DND-41 (cell line): ENCODE measurements around the gene TBC1D22A.

Experiments
- EZH2 ChIP-seq: IDR thresholded peaks from 3 replicates; pipeline ENCODE4 v1.6.1; 2012; ENCODE audit warnings: borderline replicate concordance, low read depth, mild to moderate bottlenecking, moderate library complexity, low read length, inconsistent platforms; ENCODE audit not compliant: severe bottlenecking
- TF ChIP-seq, protein P1 (sequence below): IDR thresholded peaks from 2 replicates; pipeline ENCODE4 v1.5.1; 2012; ENCODE audit warnings: borderline replicate concordance, low read length, moderate library complexity, mild to moderate bottlenecking; ENCODE audit not compliant: poor library complexity, severe bottlenecking; ENCODE audit errors: extremely low read depth

DNA sequence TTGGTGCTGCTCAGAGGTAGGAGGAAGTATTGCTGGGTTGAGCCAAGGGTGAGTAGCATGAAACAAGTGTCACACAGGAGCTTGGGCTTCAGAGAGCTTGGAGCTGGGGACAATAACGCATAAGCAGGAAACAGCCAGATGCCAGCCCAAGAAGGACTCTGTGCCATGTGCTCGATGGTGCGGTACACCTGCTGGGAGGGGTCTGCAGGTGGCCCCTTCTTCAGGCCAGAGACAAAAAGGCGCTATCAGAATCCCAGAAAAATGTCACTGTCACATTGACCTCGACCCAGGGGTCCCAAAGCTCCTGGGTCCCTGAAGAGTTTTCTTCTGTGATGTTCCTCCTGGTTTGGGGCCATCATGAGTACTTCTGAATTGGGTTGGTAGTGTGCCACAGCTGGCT lies 244.4 kb downstream of the TBC1D22A start:
- TF ChIP-seq, protein P1, sequence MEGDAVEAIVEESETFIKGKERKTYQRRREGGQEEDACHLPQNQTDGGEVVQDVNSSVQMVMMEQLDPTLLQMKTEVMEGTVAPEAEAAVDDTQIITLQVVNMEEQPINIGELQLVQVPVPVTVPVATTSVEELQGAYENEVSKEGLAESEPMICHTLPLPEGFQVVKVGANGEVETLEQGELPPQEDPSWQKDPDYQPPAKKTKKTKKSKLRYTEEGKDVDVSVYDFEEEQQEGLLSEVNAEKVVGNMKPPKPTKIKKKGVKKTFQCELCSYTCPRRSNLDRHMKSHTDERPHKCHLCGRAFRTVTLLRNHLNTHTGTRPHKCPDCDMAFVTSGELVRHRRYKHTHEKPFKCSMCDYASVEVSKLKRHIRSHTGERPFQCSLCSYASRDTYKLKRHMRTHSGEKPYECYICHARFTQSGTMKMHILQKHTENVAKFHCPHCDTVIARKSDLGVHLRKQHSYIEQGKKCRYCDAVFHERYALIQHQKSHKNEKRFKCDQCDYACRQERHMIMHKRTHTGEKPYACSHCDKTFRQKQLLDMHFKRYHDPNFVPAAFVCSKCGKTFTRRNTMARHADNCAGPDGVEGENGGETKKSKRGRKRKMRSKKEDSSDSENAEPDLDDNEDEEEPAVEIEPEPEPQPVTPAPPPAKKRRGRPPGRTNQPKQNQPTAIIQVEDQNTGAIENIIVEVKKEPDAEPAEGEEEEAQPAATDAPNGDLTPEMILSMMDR, result no peak
- TF ChIP-seq EZH2, result no peak
